Esophagus muscularis mucosa (tissue), 3 donors: ENCODE data around the gene SFXN4.

ENCODE experiments used
- CTCF ChIP-seq, 3 experiments: fragments of 200-600 bp in 2 of 3; fragments of 450-650 bp in 1 of 3; sonication (generic) in 2 of 3; IDR thresholded peaks; one replicate each; pipeline ENCODE4 v1.5.1; 2017 to 2019; ENCODE audit warnings: antibody characterized with exemption in 3 of 3, mild to moderate bottlenecking in 2 of 3, moderate library complexity in 1 of 3
- POLR2A ChIP-seq: fragments of 450-650 bp; IDR thresholded peaks from one replicate; pipeline ENCODE4 v1.6.1; 2017; ENCODE audit warnings: antibody characterized with exemption, moderate library complexity, mild to moderate bottlenecking, low read depth

- TF ChIP-seq CTCF (IDR thresholded peaks at IDR 0.05) (peak in 2 of 3 experiments; percentile 19 to 39), POLR2A (no peak)
These were observed 3.6 kb downstream of the SFXN4 start for GRCh38 chr10:119161680-119162451.
